NCI-H2227 (cell line): ENCODE results near the gene AP1G1.

Experiments used
- DNase-seq: peaks from one replicate; lab custom pipeline; 2025; ENCODE audit not compliant: unreplicated experiment; lab: John Stamatoyannopoulos, UW

AP1G1 gene

DNA sequence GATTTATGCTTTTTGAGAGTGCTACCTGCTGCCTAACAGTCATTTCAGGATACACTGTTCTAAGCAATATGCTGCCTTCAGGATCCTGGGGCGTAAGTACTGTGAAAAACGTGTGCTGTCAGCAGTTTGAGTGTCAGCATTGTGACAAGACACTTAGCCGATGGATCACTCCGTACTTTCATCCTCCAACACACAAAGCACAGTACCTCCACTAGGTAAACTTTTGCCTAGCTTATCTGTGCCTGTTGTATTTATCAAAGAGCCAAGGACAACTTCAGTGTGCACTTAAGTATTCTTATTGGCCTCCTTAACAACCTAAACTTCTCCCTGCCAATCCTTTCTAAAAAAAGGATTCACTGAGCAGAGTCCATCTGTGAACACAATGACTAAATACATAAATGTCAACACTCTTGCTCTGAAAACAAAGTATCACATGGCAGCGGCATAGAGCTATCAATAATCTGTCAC lies 50.3 kb downstream of the AP1G1 start:
- no peak for DNase-seq

DNA sequence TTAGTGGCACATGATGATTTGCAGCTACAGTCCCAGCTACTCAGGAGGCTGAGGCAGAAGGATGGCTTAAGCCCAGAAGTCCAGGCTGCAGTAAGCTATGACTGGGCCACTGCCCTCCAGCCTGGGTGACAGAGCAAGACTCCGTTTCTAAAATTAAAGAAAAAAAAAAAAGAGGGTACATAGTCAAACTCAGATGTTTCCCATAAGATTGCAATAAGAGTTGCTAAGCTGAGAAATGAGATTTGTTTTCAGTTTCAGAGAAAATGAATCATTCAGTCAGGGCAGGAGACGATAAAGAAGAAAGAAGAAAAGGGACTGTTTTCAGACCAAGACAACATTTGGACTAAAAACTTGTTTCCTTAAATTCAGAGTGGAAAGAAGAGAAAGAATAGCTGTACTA lies 54.0 kb downstream of the AP1G1 start:
- DNase-seq = no peak

DNA sequence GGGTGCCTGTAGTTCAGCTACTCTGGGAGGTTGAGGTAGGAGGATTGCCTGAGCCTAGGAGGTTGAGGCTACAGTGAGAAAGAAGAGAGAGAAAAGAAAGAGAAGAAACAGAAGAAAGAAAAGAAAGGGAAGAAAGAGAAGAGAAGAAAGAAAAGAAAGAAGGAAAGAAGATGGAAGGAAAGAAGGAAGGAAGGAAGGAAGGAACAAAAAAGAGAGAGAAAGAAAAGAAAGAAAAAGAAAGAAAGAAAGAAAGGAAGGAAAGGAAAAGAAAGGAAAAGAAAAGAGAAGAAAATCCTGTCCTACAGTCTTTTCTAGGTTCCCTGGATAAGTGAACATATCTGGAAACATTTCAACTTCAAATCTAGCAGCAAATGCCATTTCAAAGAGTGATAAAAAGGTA lies 54.5 kb downstream of the AP1G1 start:
- DNase-seq = no peak

DNA sequence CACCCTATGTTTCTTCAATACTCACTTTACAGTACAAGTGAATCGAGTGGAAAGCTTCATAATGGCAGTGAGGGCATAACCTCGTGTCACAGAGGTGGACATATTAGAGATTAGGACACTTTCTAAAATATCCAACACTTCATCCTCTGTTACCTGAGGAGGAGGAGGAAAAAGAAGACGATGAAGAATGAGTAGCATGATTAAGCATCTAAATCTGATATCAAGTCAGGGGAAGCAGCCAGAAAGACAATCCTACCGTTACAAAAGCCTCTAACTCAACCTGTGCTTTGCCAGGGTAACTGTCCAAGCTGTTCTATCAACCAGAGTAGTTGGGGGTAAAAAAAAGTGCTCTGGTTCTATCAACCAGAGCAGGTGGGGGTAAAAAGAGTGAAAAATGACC lies 60.4 kb downstream of the AP1G1 start:
- no peak for DNase-seq

DNA sequence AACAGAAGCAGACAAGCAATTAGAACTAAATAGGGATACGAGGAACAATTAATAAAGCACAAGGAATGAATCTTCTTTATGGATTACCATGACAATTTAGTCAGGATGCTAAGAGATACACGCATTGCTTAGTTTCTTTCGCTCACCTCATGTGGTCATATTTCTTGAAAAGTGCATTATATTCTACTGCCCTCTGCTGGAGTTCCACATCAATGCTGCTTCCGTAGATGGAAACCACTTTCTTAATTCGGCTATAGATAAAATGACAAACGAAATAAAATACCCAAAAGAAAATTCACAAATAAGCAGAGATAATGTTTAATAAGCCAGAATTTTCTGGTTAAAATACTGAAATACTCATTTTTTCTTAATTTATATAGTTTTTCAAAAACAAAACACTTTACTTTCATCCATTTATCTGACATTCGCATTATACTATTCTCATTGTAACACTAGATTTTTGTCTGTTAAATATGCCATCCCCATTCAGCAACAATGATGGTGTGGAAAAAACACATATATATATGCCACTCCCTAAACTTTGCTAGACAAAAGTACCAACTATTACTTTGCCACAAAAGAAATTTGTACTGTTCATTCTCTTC lies 62.1 kb downstream of the AP1G1 start:
- peak; percentile 40 for DNase-seq

DNA sequence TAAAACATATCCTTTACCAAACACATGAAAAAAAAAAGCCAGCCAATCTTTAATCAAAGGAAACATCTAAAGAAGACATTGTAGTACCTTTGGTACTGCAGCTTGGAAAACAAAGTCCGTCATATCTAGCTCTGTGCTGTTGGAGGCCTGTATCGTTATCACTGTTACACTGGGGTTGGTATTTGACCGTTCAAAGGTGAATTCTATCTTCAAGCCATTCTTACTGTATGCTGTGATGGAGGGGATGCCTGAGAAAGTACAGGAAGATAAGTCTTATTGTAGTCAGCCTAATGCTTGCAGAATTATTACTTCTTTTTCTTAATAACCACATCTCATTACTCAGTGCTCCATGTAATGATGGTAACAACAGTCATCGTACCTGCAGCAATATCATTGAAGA lies 69.8 kb downstream of the AP1G1 start:
- DNase-seq = no peak

DNA sequence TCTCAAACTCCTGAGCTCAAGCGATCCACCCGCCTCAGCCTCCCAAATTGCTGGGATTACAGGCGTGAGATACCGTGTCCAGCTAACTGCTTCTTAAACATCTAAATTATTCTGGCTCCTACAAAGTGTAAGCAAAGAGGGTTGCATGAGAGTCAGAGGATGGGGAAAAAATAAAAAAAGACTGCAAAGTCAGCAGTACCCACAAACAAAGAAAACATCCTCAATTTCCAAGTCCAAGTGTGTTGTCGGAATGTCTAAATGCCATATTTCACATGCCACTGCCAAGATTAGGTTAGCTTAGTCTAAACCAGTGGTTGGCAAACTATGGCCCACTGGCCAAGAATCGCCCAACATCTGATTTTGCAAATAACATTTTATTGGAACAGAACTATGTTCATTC lies 71.1 kb downstream of the AP1G1 start:
- no peak for DNase-seq

DNA sequence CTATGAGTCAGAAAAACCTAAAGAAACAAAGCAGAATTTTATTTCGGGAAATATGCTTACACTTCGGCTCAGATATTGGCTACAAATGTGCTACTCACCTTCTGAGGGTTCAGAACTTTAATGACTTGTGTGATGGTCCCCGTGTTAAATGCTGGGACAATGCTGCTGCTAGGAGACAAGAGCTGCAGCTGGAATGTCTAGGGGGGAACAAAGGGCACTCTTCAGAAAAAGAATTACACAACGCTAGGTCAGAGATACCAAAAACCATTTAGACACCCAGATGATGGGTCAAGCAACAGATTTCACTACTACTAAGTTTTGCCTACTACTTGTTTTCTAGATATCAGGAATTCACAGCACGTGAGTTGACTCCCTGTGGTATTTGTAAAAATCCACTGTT lies 74.1 kb downstream of the AP1G1 start:
- DNase-seq = no peak

DNA sequence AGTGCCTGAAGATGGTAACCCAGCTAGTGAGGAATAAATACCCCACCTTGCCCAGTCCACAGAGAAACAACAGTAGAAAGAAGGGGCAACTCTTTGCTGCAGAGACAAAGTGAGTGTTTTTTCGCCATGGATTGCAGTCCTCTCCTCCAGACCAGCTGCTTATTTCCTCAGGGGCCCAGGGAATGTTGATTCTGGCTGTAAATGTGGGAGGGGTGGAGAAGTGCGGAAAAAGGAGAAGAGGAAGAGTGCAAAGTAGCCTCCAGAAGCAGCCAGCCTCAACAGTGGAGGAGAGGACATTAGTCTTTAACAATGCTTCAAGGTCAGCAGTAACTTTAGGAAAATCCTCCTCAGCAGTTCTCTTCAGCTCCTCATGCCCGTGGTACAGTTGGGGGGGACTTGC lies 76.0 kb downstream of the AP1G1 start:
- DNase-seq = no peak

DNA sequence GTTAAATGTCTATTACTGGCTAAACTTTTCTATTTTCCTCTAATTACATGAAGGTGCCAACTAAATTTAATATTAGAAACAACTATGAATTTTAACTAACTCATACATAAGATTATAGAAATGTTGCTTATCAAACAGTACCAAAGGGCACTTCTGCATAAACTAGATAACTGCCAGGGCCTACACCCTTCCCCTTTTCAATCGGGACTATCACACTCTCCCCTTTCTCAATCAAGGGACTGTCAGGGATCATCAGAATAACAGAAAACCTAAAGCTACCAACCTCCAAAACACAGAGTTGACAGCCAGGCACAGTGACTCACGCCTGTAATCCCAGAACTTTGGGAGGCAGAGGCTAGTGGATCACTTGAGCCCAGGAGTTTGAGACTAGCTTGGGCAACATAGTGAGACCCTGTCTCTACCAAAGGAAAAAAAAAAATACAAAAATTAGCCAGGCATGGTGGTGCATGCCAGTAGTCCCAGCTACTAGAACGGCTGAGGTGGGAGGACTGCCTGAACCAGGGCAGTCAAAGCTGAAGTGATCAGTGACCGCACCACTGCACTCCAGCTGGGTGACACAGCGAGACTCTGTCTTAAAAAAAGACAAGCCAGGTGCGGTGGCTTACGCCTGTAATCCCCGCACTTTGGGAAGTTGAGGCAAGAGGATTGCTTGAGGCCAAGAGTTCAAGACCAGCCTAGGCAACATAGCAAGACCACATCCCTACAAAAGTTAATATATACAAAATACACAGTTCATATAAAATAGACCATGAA lies 80.9 kb downstream of the AP1G1 start:
- DNase-seq = no peak

DNA sequence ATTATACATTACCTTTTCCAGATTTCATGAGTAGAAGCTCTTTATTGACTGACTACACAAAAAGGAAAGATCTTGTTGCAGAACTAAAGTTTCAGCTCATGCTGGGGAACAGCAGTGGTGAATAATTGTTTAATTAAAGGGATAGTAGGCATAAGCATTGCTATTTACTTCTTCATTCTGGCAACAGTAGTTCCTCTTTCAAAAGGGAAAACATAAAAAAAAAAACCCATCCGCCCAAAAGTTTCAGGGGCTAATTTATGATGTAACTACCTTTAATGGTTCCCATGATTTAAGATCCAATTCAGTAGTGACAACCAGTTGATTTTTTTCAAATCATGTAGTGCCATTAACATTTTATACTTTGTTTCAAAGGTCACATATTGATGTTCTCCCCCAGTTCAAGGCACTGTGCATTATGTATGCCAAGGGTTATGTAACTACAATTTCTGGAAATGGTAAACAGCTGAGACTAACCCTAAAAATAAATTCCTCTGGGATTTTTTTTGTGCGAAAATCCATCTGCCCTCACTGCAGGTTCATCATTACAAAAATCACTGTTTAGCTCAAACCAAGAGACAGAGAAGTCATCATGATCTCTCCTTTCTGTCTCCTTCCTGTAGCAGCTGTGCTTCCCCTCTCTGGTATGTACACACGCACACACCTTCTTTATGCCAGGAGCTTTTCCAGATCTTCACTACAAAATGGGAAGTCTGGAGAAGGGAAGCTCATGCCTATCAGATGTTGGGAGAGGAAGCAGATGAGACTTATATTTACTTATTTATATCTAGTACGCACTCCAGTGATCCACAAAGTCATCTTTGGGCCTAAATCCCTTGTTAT lies 81.9 kb downstream of the AP1G1 start:
- DNase-seq = no peak

DNA sequence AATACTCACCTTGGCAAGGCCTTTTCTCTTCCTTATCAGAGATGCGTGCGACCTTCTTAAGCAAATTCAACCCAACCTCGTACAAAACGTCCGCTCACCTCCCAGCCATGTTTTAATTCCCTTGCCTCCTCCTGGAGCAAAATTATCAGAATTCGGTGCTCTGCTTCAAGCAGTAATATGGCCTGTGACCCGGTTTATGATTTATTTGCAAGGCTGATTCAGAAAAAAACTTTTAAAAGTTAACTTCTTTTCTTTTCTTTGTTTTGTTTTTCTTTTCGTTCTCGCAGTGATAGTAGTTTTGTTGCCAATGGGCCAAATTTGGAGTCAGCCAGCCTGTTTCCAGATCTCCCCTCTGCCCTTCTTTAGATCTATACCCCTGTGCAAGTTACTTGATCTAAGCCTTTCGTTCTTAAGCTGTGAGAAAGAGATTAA lies 84.3 kb downstream of the AP1G1 start, which contains the start of gene PHLPP2:
Gene PHLPP2 (minus strand): TSS at position 382 of the 432 bp plus-strand sequence. CDS start 9,906 bp downstream, outside the sequence.
- DNase-seq = no peak

DNA sequence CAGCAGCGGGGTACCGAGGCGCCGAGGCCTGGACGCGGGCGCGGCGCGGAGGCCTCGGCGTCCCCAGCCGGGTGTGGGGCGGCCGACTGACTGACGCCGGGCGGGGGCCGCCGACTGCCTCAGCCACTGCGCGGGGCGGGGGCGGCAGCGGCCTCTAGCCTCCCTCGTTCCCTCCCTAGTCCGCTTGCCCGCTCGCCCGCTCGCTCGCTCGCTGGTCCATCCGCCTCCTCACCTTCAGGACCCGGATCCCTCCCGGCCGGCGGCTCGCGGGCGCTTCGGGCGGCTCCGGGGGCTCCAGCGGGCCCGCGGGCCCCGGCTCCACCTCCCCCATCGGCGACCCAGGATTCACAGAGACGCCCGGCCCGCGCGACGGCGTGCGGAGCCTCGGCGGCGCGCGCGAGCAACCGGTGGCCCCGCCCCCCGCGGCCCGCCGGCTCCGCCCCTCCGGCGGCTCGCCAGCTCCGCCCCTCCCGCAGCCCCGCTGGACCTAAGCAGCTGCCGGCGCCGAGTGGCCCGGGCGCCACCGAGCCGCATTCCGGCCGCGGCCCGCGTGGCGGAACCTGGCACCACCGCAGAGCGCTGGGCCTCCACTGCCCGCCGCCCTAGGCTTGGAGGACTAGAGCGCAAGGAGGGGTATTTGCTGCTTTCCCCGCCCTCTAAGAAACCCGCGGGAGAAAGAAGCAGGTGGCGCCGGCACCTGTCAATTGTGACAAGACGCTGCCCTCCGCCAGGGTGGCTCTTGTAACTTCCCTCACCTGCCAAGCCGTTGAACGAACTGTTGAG lies 84.9 kb downstream of the AP1G1 start:
- peak; percentile 78 for DNase-seq

DNA sequence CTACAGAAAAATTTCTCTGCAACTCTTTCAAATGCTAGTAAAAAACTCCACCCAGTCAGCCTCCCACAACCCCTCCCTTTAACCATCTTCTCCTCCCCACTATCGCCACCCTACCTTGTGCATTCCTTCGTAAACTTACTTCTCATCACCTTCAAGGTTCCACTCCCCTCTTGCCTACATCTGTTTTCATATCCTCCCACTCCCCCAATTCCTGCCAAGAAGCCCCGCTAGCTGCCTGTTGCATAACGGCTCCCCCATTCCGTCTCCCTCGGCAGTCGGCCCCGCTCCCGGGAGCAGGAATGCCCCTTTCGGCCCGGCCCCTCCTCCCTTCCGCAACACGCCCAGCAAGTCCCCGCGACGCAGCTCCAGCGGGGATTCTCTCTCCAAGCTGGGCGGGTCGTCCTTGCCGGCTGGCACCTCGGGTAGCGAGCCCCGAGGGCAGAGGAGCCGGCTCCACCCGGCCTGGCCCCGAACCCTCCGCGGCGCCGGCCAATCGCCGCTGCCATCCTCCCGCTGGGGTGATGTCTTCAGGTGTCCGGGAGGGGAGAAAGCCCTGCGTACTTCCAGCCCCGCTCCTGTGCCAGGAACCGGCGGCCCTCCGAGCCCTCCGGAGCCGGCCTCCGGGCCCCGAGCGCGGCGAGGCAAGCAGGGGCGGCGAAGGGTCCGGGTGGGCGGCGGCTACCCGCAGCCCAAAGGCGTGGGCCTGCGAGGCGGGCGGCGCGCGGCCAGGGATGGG lies 85.7 kb downstream of the AP1G1 start:
- DNase-seq = peak; percentile 78

DNA sequence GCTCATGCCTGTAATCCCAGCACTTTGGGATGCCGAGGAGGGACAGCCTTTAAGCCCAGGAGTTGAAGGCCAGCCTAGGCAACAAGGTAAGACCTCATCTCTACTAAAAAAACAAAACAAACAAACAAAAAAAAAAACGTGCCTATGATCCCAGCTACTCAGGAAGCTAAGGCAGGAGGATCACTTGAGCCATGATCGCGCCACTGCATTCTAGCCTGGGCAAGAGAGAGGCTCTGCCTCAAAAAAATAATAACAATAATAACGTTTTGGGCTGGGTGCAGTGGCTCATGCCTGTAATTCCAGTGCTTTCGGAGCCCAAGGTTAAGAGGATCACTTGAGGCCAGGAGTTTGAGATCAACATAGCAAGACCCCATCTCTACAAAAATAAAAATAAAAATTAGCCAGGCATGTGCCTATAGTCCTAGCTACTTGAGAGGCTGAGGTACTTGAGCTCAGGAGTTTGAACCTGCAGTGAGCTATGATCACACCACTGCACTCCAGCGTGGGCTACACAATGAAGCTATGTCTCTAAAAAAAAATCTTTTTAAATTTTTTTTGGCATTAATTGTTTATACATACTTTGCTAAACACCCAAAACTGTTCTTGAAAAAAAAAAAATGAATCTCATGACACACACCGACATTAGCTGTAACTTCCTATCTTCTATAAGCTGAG lies 87.4 kb downstream of the AP1G1 start:
- no peak for DNase-seq

DNA sequence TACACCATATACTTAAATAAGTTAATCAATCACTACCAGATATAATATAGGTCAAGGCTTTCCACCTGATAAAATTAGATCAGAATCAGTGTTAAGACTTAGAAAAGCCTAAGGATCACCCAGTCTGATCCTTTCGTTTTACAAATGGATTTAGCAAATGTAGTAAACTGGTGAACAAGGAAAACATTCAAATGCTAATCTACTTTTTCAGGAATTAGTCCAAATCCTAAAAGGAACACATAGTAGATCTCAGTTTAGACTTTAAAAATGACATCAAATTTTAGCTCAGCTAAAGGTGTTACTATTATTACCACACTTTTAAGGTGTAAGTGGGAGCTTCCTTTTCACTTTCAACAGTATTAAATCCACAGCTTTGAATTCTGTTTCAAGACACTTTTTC lies 96.1 kb downstream of the AP1G1 start:
- DNase-seq = no peak

DNA sequence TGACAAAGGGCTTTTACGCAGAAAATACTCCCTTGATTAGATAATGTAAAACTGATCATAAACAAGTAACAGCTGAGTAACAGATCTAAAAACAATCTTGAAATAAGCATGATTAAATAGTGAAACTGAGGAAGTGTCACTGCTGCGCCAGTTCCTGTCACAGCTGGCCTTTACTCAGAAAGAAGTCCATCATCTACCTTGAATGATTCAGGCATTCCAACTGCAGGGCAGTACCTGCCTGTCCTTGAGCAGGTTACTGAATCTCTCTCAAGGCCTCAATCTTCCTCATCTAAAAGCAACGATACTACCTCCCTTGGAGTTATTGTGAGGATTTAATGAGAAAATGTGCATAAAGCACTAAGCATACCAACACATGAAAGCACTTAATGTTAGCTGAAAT lies 96.8 kb downstream of the AP1G1 start:
- DNase-seq = no peak

DNA sequence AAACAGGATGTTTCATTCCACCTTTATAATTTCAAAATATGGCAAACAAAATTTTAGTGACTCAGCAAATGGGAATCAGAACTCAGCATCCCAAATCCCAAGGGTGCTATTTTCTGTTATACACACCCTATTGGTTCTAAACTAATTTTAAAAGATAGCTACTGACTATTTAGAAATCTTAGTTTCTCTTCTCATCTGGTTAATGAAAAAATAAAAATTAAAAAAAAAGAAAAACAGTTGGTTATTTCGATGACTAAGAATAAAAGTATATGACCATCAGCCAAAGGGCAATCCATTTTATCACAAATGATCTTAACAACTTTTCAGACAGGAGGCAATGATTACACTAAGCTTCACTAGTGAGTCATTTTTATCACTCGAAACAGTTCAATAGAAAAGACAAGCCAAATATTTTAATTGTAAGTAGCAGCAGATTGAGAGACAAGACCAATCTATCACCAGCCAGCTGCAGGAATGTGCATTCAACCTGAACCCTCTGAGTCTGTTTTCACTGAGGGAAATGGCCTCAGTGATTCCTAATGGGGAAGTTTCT lies 99.3 kb downstream of the AP1G1 start:
- DNase-seq = no peak

DNA sequence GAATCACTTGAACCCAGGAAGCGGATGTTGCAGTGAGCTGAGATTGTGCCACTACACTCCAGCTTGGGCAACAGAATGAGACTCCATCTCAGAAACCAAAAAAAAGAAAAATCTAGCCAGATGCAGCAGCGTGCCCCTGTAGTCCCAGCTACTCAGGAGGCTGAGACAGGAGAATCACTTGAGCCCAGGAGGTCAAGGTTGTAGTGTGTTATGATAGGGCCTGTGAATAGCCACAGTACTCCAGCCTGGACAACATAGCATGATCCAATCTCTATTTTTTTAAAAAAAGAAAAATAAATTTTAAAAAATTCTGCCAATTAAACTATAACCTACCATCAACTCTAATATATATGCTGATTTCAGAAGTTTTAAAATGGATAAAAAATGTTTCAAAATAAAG lies 99.9 kb downstream of the AP1G1 start:
- DNase-seq = no peak
